ENCODE results near the gene RPL12.
"Not testable (repeated sequence)": the region's sequence is repeated elsewhere in the genome, so short reads cannot be mapped to it uniquely, and the experiment has no call there.

Gene RPL12

DNA sequence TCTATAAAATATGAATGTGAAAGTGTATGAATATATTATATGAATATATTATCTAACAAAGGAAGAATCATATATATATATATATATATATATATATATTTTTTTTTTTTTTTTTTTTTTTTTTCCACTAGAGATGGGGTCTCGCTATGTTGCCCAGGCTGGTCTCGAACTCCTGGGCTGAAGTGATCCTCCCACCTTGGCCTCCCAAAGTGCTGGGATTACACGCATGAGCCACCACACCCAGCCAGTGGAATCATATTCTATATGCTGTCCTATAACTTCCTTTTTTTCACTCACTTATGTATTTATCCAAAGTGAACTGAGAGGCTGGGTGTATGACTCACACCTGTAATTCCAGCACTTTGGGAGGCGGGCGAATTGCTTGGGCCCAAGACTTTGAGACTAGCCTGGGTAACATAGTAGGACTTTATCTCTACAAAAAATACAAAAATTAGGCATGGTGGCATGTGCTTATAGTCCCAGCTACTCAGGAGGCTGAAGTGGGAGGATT is 15.3 kb upstream of the RPL12 start:
- not testable (repeated sequence) for DNase-seq

DNA sequence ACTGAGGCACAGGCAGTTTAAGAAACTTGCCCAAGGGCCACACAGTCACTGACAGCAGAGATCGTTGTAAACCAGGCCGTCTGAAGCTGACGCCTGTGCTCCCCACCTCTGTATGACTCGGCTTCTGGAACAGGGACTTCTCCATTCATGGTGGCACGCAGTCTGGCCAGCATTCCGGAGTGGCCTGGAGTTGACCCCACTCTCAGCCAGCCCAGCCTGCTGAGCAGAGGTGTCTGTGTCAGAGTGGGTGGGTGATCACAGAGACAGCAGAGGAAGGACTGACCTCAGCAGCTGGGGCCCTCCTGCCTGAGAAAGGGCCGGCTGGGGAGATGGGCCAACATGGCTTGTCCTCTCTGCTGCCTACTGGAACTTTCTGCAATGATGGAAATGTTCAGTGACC is 12.7 kb upstream of the RPL12 start:
- no peak for DNase-seq

DNA sequence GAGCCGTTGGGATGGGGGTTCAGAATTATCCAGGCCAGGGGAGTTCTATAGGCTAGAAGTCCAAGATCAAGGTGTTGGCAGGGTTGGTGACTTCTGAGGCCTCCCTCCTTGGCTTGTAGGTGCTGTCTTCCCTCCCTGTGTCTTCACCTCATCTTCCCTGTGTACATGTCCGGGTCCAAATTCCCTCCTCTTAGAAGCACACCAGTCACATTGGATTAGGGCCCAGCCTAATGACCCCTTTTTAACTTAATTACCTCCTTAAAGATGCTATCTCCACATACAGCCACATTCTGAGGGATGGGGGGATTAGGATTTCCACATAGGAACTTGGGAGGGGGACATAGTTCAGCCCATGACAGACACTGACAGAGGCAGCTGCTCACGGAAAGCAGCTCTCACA is 12.2 kb upstream of the RPL12 start:
- no peak for DNase-seq

DNA sequence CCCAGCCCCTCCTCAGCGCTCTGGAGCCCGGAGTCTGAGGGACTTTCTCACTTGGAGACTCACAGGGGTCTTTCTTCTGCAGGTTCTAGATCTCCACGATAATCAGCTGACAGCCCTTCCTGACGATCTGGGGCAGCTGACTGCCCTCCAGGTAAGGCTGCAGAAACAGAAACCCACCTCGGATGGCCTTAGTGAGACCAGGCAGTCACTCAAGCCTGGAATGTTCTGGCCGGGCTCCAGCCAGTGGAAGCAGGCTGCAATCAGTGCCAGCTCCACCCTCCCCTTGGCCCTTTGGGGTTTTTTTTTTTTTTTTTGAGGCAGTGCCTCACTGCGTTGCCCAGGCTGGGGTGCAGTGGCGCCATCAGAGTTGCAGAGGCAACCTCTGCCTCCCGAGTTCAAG is 7.7 kb upstream of the RPL12 start:
- no peak for DNase-seq

DNA sequence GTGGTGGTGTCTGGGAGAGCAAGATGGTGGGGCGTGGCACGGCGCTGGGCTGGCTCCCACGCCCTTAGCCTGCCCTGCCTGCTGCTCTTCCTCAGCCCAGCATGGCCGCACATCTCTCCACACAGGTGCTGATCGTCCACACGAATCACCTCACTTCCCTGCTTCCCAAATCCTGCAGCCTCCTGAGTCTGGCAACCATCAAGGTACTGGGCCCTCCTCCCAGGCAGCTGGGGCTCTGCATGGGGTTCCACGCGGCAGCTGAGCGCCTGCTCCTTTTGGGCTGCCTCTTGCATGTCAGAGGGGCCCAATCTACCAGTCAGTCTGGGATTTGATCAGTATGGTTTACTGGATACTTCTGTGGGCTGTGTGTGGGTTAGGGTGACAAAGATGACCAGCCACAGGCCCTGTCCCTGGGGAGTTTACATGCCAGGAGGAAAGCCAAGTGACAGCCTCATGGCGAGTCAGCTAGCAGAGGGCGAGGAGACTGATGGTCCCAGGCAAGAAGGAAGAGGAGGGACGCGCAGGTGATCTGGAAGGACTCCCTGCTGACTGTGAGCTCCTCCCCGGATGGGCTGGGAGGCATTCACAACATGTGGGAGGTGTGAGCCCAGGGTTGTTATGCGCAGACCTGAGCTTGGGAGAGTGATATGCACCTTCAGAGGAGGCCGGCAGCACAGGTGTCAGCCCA is 6.1 kb upstream of the RPL12 start:
- no peak for DNase-seq

DNA sequence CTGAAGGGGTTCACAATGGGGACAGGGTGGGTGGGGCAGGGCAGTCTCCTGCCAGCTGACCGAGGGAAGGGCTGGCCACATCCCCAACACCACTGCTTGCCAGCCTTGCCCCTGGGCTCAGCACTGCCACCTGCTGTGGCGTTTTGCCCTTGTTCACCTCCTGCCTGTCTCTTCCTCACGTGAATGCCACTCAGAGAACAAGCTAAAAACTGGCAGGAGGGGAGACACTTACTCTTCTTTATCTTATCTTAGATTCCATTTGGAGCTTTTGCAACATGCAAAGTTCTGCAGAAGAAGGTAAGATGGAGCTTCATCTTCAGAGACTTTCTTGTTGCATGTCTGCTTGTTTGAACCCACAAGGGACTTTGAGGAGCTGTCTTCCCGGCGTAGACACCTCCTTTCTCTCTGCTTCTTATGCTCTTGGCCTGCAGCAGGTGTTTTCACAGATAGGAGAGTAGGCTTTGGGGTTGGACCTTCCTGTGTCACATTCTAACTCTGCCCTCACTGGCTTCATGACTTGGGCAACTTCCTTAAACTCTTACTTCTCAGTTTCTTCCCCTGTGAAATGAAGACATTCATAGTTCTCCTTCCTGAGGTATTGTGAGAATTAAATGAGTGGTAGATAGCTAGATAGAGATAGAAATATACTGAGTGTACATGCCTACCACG is 4.3 kb upstream of the RPL12 start:
- no peak for DNase-seq

DNA sequence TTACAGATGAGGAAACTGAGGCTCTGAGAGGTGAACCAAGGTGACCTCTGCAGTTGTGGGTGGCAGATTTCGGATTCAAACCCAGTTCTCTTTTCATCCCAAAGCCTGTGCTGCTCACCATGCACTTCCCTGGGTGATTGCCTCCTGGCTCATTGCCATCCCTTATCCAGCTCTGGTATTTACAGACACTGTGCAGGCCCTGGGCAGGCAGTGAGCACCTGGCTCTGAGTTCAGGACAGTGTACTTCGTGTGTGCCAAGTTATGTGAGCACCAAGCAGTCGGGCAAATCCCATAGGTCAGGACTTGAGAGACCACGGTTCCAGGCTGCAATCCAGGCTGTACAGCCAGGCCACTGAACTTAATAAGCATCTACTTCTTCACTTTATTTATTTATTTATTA is 1.5 kb upstream of the RPL12 start:
- DNase-seq, result no peak

DNA sequence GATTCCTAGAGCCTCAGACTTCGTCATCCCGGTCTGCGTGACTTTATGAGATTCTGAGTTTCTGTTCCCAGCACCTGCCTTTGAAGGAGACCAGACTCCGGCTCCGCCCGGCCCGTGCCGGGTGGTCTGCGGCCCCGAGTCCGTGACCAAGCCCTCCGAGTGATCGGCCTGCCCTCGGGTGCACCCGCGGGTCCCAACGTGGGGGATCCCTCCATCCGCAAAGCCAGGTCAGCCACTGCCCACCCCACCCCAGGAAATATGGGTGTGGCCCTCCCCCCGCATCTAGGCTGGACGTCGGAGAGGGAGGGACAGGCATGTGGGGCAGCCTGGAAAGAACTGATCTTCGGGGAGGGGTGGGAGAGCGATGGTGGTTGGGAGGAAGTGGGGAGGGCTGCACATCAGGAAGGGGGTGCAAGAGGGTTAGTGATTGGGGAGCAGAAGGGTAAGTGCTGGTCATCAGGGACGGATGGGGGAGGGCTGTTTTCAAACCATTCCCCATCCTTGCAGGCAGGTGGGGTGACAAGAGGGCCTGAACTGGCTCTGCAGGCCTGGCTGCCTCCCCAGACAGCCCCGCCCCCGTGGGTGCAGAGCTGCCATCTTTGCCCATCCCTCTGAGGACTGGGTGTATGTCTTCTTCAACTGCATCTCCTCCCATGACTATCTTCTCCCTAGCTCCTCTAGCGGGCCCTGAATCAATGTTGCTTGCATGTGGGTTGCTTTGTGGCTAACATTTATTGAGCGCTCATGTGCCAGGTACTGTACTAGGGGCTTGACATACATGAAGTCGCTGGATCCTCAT is 851 bp upstream of the RPL12 start:
- peak; percentile 42 to 45 for DNase-seq

DNA sequence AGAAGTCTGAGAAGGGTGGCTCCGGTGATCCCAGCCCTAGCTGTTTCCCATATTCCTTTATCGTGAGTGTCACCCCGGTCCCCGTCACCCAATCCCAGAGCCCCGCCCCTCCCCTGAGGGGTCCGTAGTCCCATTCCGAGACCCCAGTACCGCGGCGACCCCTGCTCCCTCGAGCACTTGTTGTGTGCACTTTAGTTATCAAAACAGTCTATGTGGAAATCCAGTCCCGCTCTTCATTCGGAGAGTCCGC is 327 bp upstream of the RPL12 start:
- DNase-seq, result no peak

DNA sequence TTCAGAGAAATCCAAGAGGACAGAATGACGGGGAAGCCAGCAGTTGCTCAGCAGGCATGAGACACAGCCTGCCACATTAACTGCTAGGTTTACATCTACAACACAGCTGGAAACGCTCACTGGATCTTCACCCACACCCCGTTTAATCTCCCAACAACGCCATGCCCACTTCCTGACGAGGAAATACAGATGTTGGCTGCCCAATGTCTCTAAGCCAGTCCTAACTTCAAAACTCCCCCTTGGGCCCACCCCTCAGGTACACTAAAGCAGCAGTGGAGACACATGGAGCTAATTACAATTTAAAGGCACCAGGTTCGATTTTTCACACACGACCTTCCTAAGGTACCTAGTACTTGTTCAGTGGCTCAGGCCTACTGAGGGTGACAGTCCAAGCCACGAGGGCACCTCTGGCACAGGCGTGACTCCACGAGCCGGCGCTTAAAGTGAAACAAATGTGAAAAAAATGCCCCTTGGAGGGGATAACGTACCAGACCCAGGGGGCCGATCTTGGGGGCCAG is 904 bp downstream of the RPL12 start:
- DNase-seq, result no peak

DNA sequence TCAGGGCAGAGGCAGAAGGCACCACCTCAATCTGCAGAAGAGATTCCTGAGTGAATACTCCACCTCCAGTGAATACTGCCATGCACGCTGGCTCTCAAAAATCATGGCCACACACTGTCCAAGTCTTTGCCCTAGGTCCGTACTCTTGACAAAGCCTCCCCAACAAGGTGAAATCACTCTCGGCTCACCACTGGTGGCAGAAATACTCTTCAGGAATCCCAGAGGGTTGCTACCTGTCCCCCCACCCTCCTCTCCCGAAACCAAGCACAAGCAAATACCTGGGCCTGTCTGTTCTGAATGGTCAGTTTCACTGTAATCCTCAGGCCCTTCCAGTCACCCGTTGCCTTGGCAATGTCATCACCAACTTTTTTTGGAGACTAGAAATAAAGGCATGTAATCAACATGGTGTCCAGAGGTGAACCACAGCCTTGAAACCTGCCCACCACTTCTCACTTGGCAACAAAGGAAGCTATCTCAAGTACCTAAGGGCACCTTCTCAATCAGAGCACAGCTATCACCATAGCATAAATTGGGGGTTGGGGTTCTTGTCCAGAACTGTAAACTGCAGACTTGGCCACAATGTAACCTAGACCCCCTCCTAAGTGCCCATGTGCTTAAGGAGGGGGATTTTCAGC is 1.8 kb downstream of the RPL12 start:
- no peak for DNase-seq

DNA sequence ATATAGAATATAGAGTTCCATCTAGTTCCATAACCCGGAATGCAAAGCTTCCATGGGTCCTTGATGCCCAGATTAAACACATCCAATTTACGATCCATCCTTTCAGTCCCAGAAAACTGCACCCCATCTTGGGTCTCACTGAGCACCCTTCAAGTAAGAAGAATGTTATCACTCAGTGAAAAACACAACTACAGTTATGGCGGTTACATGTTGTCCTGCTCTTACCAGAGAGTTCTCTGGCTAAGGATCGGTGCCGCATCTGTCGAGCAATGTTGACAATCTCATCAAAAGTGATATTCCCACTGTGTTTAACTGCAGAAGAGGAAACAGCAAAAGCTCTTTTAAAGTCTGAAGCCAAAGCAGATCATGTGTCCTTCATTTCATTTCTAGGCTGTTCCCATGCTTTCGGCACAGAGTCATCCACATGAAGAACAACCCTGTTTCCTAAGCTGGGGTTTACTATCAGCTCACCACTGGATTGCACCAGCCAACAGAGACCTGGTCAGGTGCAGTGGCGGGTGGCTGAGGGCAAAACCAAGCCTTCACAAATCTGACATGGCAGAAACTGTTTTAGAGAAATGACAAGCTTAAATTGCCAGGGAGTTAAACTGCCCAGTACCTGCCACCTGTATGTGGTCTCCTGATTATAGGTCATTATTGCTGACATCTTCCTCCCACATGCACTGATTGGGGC is 2.9 kb downstream of the RPL12 start:
- no peak for DNase-seq

DNA sequence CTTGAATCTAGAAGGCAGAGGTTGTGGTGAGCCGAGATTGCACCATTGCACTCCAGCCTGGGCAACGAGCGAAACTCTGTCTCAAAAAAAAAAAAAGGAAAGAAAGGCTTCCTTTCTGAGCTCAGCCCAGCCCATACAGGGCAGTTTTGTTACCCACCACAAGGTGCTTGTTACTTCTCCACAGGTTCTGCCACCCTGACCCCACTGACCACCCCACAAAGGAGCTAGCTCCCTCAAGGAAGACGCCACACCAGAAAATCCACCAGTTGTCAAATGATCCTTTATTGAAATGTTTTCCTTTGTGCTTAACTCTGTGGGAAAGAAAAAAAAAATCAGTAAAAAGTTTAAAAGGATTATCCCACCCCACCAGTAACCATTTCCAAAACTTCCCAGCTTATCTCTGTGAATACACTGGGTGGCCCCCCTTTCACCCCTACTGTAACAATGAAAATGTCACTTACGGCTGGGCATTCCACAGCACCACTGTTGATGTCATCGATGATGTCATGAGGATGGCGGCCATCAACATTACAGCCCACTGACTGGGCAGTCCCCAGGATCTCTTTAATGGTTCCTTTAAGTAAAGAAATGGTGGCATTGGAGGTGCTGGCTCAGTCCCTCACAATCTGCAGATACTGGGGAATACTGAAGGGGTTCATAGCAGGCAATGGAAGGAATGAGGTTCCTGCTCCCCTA is 3.6 kb downstream of the RPL12 start:
- DNase-seq, result no peak

DNA sequence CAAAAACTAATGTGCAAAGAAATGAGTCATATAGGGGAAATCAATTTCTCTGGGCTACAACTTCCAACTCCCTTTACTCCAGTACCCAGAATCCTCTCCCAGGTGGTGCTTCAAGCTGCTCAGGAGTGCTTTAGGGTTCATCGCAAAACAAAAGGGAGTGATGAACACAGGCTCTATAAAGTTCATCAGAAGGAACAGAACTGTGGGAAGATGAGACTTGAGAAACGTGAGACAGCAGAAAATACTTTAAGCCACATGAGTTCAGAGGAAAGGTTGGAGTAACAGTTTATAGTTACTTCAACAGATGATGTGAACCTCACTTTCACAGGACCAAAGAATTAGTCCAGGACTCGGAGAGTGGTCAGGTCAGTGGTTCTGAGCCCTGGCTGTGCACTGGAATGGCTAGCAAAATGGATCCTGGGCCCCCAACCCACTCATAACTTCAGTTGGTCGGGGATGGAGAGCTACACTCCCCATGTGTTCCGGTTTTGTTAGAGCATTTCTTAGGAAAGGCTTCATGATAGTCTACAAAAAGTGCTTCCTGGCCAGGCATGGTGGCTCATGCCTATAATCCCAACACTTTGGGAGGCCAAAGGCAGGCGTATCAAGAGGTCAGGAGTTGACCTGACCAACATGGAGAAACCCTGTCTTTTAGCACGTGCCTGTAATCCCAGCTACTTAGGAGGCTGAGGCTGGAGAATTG is 4.3 kb downstream of the RPL12 start:
- DNase-seq, result no peak

DNA sequence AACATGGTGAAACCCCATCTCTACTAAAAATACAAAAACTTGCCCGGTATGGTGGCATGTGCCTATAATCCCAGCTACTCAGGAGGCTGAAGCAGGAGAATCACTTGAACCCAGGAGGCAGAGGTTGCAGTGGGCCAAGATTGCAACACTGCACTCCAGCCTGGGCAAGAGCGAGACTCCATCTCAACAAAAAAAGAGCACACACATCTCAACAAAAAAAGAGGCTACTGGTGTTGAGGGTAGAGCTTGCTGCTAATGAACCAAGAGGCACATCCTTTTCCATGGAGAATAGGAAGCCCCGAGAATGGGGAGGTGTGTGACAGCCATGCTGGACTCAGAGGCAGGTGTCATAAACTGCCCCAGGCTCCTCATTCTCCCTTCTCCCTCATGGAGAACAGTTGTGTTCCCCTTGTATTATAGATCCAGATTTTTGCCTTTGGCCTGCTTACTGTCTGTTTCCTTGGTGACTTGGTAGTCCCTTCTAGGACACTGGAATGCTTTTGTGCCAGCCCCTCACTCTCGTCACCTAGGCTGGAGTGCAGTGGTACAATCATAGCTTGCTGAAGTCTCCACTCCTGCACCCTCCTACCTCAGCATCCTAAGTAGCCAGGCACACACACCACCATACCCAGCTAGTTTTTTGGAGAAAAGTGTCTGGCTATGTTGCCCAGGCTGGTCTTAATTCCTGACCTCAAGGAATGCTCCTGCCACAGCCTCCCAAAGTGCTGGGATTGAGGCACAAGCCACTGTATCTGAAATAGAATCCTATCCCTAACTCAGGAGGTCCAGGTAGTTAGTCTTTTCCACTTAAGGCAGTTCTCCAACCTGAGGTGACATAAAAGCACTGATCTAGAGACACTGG is 5.1 kb downstream of the RPL12 start:
- DNase-seq, result no peak

DNA sequence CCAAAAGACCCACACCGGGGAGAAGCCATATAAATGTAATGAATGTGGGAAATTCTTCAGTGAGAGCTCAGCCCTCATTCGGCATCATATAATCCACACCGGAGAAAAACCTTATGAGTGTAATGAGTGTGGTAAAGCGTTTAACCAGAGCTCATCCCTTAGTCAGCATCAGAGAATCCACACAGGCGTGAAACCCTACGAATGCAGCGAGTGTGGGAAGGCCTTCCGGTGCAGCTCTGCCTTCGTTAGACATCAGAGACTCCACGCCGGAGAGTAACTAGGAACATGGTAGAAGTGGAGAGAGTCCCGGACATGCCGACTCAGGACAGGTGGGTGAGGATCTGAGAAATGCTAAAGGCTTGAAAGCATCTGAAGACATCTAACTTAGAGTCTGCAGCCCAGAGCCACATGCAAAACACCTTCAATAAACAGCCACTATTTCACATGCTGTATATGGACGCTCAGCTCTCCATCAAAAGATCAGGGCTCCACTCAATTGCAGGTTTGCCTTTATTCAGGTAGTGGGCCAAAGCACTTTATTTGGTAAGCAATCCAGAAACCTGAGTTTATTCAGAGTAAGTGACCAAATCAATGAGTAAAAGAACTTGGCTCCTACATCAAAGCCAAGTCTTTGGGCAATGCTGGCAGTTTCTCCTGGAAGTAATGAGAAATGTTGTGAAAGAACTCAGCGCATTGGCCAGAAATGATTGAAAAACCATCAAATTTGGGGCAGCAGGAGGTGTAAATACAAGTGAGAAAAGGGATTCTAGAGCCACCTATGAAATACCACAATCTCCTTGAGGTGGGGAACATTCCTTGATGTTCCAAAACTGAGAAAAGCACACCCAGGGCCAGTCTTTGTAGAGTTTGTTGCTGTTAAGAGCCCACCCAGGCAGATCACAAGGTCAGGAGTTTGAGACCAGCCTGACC is 6.0 kb downstream of the RPL12 start:
- no peak for DNase-seq

DNA sequence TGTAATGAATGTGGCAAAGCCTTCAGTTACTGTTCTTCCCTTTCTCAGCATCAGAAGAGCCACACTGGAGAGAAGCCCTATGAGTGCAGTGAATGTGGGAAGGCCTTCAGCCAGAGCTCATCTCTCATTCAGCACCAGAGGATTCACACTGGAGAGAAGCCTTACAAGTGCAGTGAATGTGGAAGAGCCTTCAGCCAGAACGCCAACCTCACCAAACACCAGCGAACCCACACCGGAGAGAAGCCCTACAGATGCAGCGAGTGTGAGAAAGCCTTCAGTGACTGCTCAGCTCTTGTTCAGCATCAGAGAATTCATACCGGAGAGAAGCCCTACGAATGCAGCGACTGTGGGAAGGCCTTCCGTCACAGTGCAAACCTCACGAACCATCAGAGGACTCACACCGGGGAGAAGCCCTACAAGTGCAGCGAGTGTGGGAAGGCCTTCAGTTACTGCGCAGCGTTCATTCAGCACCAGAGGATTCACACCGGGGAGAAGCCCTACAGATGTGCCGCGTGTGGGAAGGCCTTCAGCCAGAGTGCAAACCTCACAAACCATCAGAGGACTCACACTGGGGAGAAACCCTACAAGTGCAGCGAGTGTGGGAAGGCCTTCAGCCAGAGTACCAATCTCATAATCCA is 6.8 kb downstream of the RPL12 start:
- DNase-seq, result no peak

DNA sequence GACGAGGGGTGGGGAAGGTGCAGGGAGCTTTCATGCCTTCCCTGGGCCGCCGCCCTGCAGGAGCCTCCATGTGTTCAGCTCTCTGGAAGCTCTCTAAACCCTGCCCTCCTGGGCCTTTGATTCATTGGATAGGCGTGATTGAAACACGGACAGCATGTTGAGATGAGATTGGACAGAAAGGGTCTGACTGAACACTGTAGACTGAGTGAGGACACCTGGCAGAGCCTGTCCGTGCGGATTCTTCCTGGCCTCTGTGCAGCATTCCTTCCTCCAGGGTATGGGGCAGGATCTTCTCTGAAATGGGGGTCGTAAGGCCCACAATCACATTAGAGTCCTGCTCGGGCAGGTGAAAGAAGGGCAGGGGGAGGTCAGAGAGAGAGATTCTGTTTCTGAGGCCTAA is 12.8 kb downstream of the RPL12 start:
- DNase-seq, result no peak
